GM18870 (cell line): ENCODE results near the gene MYT1.
"Not testable (repeated sequence)": the region's sequence is repeated elsewhere in the genome, so short reads cannot be mapped to it uniquely, and the experiment has no call there.

Experiments
- ATAC-seq: cut with Tn5 transposase; IDR thresholded peaks from one replicate; pipeline ENCODE4 v1.9.1; 2021; ENCODE audit warnings: moderate library complexity; ENCODE audit not compliant: unreplicated experiment

Gene MYT1

DNA sequence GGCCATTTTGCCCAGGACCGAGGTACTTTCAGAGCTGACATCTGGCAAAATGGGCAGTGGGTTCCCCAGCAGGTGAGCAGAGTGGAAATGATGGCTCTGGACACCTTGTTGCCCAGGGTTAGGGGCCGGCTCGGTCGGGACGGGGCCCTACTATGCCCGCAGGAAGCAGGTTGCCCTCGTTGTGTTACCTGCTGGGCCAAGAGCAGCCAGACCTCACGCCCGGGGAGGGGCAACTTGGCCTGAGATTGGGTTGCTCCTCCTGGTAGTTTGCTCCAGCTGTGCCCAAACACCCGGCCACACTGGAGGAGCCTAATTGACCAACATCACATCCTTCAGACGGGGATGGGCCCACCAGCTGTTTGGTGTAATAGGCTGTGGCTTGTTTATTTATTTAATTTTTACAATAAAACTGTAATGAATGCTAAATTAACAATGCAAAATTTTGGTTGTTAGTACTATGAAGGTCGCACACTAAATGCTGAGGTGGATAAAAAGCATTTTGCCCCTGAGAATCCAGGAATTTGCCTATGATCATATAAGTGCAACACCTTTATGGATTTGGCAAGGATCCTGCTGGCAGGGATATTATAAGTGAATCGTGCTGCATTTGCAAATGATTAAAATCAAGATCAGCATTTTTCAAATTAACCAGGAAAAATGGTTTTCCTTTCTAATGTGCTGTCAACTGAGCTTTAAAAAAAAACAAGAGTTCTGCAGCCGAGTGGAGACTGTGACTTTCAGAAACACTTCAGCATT is 64.7 kb downstream of the MYT1 start:
- ATAC-seq = no peak

DNA sequence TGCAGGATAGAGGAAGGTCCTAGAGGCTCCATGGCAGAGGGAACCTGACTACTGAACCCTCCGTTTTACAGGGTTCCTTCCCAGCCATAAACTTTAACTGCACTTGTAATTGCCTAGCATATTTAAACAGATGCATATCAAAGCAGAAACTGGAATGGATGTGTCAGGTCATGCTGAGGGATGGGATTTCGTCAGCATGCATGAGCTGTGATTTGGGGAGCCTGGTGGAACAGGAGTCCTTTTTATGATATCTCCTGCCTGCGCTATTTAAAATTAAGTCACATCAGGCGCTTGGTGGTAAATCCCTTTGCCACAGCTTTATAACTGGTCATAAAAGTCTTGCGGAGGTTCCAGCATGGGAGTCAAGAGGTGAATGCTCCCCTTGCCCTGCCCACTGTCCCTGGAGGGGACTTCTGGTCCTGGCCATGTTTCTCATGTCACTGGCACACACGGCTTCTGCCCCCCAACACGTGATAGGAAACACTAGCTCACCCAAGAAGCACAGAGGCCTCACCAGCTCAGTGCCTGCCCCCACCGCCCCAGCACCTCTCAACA is 65.3 kb downstream of the MYT1 start:
- ATAC-seq = no peak

DNA sequence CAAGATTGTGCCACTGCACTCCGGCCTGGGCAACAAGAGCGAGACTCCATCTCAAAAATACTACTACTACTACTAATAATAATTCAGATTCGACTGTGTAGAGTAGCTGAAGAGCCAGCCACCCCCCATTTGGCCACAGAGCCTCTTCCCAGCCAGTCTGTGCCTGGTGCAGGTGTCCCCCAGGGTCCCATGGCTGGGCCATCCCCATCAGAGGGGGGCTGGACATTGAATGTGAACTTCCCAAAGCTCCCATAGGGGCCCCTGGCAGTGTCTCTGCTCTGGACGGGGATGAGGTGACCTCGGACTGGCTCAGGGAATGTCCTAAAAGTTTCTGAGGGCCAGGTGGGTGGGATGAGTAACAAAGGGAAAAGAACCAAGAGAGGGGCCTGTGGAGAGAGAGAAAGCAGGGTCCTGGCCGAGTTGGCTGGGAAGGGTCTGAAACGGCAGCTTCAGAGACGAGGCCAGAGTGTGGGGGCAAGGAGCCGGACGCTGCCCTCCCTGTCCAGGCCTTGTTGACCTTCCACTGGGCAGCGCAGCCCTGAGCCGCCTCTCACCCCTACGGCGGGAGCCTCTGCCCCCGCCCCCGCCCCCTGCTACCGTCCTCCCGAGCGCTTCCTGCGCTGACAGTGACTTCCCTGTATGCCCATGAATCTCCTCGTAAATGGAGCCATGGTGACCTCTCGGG is 66.4 kb downstream of the MYT1 start:
- no peak for ATAC-seq

DNA sequence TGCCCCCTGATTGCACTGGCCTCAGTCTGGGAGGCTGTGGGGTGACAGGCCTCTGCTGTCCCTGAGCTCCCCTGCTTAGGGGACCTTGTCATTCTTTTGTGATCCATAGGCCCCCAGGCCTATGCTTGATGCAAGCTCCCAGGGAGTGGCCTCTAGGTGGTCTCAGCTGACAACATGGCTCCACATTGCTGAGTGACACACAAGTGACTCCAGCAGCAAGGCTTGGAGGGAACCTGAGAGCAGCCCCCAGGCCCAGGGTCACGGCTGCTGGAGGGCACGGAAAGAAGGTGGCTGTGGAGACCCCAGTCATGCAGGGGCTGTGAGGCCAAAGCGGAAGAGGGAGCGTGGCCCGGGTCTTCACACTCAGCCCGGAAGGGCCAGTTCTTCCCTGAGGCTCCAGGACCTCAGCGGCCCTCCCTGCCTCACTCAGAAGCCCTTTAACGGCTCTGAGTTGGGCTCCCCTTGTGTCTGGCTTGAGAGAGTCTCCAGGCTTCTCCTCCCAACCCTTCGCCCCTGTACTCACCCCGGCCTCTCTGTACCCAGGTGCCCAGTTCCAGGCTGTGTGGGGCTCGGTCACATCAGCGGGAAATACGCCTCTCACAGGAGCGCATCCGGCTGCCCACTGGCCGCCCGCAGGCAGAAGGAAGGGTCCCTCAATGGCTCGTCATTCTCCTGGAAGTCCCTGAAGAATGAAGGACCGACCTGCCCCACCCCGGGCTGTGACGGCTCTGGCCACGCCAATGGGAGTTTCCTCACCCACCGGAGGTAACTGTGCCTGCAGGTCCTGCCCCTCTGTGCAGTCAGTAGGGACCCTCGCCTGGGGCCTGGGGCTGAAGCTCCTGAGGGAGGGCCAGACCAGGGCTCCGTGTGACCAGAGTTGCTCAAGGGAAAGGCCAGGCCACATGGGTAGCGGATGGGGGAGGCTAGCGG is 67.6 kb downstream of the MYT1 start:
- no peak for ATAC-seq

DNA sequence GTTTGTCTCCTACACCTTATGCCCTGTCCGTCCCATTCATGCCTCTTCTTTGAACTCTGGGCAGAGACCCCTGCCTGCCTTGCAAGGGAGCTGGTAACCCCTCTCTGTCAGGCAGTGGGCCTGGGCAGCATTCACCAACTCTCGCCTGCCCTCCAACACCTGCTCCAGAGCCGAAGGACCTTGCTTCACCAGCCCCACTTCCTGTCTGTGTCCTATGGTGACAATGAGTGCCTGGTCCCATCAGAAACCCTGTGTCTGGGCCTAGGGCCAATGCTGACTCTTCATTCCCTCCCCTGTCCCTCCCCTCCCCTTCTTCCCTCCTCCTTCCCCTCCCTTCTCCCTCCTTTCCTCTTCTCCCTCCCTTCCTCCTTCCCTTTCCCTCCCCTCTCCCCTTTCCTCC is 68.5 kb downstream of the MYT1 start:
- ATAC-seq = no peak

DNA sequence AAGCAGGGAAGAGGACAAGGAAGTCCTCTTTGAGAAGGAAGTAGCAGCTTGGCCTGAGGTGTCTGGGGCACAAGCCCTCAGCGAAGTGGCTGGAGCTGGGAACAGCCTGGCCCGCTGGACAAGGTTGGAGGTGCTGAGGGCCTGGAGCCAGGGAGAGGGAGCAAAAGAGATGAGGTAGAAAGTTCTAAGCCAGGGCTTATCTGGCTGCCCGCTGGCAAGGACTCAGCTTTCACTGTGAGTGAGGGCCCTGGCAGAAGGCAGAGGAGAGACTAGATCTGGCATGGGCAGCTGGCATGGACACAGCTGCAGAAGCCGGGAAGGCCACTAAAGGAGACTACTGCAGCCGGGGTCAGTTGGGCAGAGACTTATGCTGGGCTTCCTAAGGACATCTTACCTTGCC is 69.5 kb downstream of the MYT1 start:
- no peak for ATAC-seq

DNA sequence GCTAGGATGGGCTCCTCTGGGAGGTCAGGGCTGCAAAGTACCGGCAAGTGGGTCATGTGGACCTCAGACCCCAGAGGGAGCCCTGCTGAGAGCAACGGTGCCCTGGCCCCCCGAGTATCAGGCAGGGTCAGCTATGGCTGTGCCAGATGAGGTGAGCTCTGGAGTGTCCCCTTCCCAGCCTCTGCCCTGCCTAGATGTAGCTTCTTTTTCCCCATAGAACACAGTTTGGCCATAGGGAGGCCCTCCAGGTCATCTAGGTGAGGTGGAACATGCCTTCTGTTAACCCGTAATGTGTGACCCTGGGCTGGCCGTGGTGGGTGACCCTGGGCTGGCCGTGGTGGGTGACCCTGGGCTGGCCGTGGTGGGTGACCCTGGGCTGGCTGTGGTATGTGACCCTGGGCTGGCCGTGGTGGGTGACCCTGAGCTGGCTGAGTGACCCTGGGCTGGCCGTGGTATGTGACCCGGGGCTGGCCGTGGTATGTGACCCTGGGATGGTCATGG is 70.1 kb downstream of the MYT1 start:
- no peak for ATAC-seq

DNA sequence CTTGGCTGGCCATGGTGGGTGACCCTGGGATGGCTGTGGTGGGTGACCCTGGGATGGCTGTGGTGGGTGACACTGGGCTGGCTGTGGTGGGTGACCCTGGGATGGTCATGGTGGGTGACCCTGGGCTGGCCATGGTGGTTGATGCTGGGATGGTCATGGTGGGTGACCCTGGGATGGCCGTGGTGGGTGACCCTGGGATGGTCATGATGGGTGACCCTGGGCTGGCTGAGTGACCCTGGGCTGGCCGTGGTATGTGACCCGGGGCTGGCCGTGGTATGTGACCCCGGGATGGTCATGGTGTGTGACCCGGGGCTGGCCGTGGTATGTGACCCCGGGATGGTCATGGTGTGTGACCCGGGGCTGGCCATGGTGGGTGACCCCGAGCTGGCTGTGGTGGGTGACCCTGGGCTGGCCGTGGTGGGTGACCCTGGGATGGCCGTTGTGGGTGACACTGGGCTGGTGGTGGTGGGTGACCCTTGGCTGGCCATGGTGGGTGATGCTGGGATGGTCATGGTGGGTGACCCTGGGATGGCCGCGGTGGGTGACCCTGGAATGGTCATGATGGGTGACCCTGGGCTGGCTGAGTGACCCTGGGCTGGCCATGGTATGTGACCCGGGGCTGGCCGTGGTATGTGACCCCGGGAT is 70.8 kb downstream of the MYT1 start:
- not testable (repeated sequence) for ATAC-seq

DNA sequence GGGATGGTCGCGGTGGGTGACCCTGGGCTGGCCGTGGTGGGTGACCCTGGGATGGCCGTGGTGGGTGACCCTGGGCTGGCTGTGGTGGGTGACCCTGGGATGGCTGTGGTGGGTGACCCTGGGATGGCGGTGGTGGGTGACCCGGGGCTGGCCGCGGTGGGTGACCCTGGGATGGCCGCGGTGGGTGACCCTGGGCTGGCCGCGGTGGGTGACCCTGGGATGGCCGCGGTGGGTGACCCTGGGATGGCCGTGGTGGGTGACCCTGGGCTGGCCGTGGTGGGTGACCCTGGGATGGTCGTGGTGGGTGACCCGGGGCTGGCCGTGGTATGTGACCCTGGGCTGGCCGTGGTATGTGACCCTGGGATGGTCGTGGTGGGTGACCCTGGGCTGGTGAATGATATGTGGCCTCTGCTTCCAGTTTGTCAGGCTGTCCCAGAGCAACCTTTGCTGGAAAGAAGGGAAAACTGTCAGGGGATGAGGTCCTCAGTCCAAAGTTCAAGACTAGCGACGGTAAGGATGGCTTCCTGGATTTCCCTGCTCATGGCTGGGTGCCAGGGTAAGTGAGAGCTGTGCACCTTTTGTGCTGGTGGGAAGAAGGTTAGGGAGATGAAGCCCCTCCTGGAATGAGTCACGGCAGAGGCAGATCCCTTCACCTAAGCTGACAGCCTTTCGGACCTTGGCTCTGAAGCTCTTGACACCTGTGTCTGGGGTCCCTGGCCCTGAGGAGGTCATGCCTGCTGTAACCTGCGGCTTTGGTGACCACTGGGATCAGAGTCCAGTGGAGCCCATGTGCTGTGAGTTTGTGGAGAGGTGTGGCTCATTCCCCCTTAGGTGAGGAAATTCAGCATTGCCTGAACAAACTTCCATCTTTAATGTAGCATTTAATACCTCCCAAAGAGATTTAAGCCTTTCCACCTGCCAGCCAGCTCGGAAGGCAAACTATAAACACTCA is 72.2 kb downstream of the MYT1 start:
- ATAC-seq = no peak

DNA sequence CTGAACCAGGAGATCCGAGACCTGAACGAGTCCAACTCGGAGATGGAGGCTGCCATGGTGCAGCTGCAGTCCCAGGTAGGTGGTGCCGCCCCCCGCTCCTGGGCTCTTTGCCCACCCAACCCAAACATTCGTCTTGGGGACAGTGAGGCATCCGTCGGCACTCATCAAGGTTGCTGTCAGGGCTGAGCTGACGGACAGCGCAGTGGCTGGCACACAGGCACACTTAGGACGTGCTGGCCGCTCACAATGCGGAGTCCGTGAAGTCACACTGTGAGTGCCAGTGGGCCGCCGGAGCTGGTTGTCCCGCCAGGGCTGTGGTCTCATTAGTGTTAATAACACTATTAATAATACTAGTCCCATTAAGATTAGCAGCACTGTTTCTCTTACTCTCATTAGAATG is 73.1 kb downstream of the MYT1 start:
- no peak for ATAC-seq

DNA sequence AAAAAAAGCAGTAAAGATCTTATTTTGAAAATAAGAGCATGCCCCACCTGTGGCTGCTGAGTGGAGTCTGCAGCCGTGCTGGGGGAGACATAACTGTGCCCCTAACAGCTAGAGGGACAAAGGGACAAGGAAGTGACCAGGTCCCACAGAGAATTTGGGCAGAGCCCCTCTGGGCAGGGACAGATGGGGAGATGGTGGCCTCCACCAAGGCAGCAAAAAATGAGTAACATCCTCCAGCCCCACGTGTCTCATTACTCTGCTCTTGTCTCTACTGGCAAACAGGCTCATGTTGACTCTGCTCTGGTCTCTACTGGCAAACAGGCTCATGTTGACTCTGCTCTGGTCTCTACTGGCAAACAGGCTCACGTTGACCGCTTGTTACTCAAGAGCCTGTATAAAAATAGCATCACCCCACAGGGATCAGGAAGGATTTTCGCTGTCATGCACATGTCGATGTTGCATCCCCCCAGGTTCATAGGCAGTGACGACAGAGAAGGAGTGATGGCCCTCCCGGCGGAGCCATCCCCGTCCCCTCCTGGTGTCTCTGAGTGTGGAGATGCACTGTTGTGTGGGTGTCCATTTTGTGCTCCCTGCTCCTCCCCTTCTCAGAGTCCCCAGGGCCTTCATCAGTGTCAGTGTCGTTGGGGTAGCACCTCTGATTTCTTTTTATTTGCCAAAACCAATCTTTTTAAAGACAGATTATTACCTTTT is 74.0 kb downstream of the MYT1 start:
- ATAC-seq = no peak

DNA sequence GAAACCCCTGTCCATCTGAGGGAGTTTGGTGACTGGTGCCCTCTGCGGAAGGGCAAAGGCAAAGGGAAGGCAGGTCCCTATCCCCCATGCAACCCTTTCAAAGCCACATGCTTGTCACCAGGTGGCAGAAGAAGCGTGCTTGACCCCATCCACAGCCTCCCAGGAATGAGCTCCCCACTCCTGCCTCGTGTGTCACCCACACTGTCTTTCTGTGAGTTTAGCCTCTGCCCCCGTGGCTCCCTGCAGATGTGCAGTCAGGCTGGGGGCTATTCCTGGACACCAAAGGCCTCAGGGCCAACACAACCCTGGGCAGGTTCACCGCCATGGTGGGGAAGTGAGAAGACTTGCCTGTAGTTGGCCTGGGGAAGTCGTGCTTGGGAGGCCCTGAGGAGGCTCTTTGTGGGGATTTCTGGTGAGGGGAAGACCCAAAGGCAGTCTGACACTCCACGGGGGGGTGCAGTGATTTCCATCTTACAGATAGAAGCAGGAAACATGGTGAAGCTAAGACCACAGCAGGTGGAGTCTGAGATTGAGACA is 74.7 kb downstream of the MYT1 start:
- no peak for ATAC-seq

DNA sequence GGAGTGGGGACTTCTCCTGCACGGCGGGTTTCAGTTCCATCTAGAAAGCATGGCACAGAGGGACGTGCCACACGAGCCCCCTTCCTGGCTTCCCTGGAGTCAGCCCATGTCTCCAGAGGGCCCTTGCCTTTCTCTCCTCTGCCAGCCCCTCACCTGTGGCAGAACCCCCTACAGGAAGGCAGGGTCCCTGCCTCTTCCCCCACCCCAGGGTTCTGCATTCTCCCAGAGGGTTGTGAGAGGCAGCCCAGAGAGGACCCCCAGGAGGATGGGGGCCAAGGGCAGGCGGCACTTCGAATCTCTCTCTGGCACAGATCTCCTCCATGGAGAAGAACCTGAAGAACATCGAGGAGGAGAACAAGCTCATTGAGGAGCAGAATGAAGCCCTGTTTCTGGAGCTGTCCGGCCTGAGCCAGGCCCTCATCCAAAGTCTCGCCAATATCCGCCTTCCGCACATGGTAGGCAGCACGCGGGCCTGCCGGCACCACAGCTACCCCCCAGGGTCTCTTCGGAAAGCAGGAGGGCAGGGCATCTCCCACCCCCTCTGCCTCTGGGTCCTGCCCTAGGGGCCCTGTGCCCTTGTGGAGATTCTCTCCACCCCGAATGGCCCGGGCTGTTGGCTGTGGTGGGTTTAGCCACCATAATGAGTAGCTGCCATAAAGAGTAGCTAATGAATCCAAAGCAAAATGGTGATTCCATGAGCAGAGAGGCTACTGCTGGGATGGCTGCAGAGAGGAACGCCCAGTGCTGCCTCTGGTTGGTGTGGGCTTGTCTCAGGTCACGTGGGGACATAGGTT is 75.4 kb downstream of the MYT1 start:
- no peak for ATAC-seq

DNA sequence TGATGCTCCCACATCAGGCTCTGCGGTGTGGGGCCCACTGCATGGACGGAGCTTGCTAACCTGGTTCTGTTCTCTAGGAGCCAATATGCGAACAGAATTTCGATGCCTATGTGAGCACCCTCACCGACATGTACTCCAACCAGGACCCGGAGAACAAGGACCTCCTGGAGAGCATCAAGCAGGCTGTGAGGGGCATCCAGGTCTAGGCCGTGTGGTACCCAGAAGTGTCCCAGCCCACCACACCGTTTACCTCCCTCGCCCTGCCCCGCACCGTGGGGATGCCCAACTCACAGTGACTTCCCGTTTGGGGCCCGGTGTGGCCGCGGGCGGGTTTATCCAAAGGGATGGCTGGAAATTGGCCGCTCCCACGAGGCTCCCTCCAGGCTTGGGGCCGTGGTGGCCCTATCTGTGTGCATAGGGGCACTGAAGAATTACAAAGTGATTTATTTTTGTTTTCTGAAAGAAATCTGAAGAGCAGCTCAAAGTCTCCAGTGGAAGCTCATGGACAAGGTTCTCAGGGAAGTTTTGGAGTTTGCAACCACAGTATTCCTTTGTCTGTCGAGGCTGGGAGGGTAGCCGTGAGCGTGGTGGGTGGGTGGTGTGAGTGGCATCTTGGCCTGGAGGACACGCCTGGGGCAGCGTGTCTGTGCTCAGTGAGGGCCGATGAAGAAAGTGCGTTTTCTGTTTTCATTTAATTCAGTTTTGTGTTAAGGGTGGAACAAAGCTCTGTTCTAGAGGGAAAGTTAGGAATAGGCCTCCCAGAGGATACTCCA is 76.2 kb downstream of the MYT1 start:
- ATAC-seq = no peak

DNA sequence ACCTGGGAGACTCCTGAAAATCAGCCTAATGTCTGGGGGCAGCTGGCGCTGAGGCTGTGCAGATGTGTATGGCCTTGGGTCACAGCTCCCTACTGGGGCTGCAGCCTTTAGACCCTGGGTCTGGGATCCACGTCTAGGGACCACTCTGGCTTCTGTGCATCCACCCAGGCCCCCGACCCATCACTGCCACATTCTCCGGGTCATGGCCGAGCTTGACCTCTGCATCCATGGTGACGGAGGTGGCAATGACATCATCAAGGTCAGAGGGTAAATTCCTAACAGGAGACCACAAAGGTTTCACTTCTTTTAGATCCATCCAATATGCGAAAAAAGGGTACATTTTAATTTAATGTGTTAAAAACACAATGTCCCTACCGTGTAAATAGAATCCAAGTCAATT is 76.8 kb downstream of the MYT1 start:
- no peak for ATAC-seq

DNA sequence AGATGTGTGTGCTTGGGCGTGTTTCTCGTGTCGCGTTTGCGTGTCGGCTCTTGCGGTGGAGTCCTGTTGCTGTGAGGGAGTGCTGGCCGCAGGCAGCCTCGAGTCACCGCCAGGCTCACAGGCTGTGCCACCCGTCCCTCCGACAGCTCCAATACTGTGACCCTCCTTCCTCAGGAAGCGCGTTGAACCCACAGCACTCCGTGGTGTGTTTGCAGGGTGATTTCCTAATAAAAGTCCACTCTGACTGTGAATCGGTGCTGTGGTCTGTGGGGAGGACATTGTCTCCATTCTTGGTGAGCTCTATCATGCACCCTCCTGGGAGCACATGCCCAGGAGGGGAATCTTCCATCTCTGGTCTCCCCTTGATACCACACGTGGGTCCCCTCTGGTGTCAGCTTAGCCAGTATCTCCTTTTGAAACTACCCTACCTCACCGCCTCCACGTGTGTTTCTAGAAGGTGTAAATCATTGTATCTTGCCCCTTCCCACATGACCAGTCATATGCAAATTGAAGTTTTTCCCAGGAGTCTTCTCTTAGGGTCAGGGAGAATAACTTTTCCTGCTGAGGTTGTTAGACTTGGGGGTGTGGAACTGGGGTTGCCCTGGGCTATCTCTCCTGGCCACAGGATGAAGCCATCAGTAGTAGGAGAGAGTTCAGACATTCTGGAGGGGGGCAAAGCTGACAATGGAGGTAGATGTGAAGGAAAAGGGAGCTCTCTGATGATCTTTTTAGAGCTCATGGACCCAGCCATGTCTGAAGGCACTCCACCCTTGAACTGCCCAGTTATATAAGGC is 77.9 kb downstream of the MYT1 start:
- no peak for ATAC-seq
